Stomach (tissue), 4 donors: ENCODE data around the gene WBP1.
"Not testable (repeated sequence)": the region's sequence is repeated elsewhere in the genome, so short reads cannot be mapped to it uniquely, and the experiment has no call there.

ENCODE experiments used
- POLR2A ChIP-seq, 4 donors: fragments of 450-650 bp; IDR thresholded peaks; one replicate each; pipeline ENCODE4 v1.6.1; 2016; ENCODE audit warnings: antibody characterized with exemption in 4 of 4, control low read depth in 2 of 4, mild to moderate bottlenecking in 1 of 4, moderate library complexity in 1 of 4
- TF ChIP-seq, protein P1 (sequence below), 7 experiments: fragments of 450-650 bp in 4 of 7; fragments of 200-600 bp in 3 of 7; sonication (generic) in 3 of 7; IDR thresholded peaks; one replicate each; pipeline ENCODE4 v1.5.1; 2016 to 2019; ENCODE audit warnings: antibody characterized with exemption in 7 of 7, control low read depth in 2 of 7, mild to moderate bottlenecking in 1 of 7

DNA sequence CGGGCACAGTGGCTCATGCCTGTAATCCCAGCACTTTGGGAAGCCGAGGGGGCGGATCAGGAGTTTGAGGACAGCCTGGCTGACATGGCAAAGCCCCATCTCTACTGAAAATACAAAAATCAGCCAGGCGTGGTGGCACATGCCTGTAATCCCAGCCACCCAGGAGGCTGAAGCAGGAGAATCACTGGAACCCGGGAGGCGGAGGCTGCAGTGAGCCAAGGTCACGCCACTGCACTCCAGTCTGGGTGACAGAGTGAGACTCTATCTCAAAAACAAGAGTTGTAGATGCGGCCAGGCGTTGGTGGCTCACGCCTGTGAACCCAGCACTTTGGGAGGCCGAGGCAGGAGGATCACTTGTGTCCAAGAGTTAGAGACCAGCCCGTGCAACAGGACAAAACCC is 12.5 kb downstream of the WBP1 start:
- TF ChIP-seq POLR2A (IDR thresholded peaks at IDR 0.05): not testable (repeated sequence)
- TF ChIP-seq, protein P1, sequence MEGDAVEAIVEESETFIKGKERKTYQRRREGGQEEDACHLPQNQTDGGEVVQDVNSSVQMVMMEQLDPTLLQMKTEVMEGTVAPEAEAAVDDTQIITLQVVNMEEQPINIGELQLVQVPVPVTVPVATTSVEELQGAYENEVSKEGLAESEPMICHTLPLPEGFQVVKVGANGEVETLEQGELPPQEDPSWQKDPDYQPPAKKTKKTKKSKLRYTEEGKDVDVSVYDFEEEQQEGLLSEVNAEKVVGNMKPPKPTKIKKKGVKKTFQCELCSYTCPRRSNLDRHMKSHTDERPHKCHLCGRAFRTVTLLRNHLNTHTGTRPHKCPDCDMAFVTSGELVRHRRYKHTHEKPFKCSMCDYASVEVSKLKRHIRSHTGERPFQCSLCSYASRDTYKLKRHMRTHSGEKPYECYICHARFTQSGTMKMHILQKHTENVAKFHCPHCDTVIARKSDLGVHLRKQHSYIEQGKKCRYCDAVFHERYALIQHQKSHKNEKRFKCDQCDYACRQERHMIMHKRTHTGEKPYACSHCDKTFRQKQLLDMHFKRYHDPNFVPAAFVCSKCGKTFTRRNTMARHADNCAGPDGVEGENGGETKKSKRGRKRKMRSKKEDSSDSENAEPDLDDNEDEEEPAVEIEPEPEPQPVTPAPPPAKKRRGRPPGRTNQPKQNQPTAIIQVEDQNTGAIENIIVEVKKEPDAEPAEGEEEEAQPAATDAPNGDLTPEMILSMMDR (IDR thresholded peaks at IDR 0.05): not testable (repeated sequence)
